GM12875 (cell line): Measurements from ENCODE around the gene MYLK4.
"Not testable (repeated sequence)": the region's sequence is repeated elsewhere in the genome, so short reads cannot be mapped to it uniquely, and the experiment has no call there.

Experiments used
- H3K4me3 ChIP-seq: one replicate; pipeline ENCODE4 v1.5.1; 2011; ENCODE audit warnings: low read depth, low read length, control low read depth
- CTCF ChIP-seq: IDR thresholded peaks from 2 replicates; pipeline ENCODE4 v1.5.1; 2011; ENCODE audit warnings: low read depth, mild to moderate bottlenecking, control low read depth, inconsistent platforms, low read length, moderate library complexity, borderline replicate concordance; ENCODE audit not compliant: insufficient read depth

MYLK4 gene

GRCh38 chr6:2763876-2764540, 13.3 kb upstream of the MYLK4 start:
- H3K4me3 ChIP-seq, result no peak overlapping the region
- TF ChIP-seq CTCF, result no peak

- no peak for TF ChIP-seq CTCF
- no peak overlapping the region for H3K4me3 ChIP-seq
These were observed 12.7 kb upstream of the MYLK4 start for GRCh38 chr6:2763345-2763841.

- not testable (repeated sequence) for H3K4me3 ChIP-seq
These were observed 12.1 kb upstream of the MYLK4 start for GRCh38 chr6:2762868-2763267.

GRCh38 chr6:2760882-2761842, 10.4 kb upstream of the MYLK4 start:
- H3K4me3 ChIP-seq, result no peak overlapping the region
- TF ChIP-seq CTCF, result peak; percentile 25; the same call in 1 of the 2 replicates

GRCh38 chr6:2758980-2759379, 8.3 kb upstream of the MYLK4 start:
- no peak overlapping the region for H3K4me3 ChIP-seq
- no peak for TF ChIP-seq CTCF

GRCh38 chr6:2756687-2757224, 6.0 kb upstream of the MYLK4 start:
- no peak for TF ChIP-seq CTCF
- no peak overlapping the region for H3K4me3 ChIP-seq

- H3K4me3 ChIP-seq, result no peak overlapping the region
- no peak for TF ChIP-seq CTCF
These were observed 5.5 kb upstream of the MYLK4 start for GRCh38 chr6:2756241-2756640.
